Transverse colon (tissue), 3 donors: ENCODE data around the gene JAZF1.

Experiments
- CTCF ChIP-seq, 5 experiments: fragments of 200-600 bp in 3 of 5; fragments of 450-650 bp in 2 of 5; sonication (generic) in 3 of 5; IDR thresholded peaks; 1 replicate in 2 of 5; 2 replicates in 3 of 5; pipeline ENCODE4 v1.5.1; 2016 to 2017; ENCODE audit warnings: antibody characterized with exemption in 5 of 5, inconsistent platforms in 3 of 5, mild to moderate bottlenecking in 2 of 5, moderate library complexity in 1 of 5
- EP300 ChIP-seq: sonication (generic); formaldehyde crosslinking; IDR thresholded peaks from one replicate; pipeline ENCODE4 v1.6.1; 2017; ENCODE audit warnings: antibody characterized with exemption, low read depth
- POLR2A ChIP-seq: fragments of 450-650 bp; IDR thresholded peaks from one replicate; pipeline ENCODE4 v1.6.1; 2016; ENCODE audit warnings: antibody characterized with exemption, mild to moderate bottlenecking, moderate library complexity

GRCh38 chr7:27825891-27826290 lies 354.7 kb downstream of the JAZF1 start:
- TF ChIP-seq CTCF (IDR thresholded peaks at IDR 0.05) (no peak), EP300 (no peak), POLR2A (no peak)
